22Rv1 (cell line): ENCODE data around the gene CALHM4.

Experiments
- CTCF ChIP-seq: fragments of 450-650 bp; IDR thresholded peaks from 2 replicates; pipeline ENCODE4 v1.5.1; 2017; ENCODE audit warnings: mild to moderate bottlenecking
- ZFX ChIP-seq: fragments of 450-650 bp; IDR thresholded peaks from 2 replicates; pipeline ENCODE4 v1.6.1; 2017; ENCODE audit warnings: antibody characterized with exemption, borderline replicate concordance

GRCh38 chr6:116535109-116535508 lies 18.4 kb upstream of the CALHM4 start:
- no peak for TF ChIP-seq CTCF
- no peak for TF ChIP-seq ZFX
